ENCODE measurements around the gene ATP8B3. TPM values are rescaled to one million over a fixed set of nuclear protein-coding genes. Genes with fewer than 3 reads are reported as not detected.

The ATP8B3 gene
- total RNA-seq, 1 donor from 2014 or later = 3.0 TPM

DNA sequence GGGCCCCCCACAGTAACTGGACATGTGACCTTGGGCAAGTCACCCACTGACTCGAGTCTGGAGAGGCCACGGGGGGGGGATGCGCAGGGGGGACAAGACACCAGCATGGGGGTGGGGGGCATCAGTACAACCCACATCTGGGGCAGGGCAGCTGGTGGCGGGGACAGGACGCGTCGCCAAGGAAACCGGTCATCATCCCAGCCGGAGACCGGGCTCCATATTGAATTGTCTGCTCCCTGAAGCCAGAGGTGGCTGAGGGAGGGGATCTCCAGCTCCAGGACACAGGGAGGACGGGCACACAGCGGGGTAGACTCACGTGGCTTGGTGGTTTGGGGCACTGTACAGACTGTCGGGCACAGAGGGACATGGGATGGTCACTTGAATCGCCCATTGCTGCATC is 47.3 kb downstream of the ATP8B3 start:
- DNase-seq (ENCODE audit: low read depth) (no peak), FAIRE-seq (no peak)
- H3K36me3 ChIP-seq (ENCODE audit: insufficient read depth, low read length) = no peaks in the 10 kb centered on the region
- Mint-ChIP-seq H3K27me3 (ENCODE audit: low read depth, unreplicated experiment) (peaks cover 65% of the 10 kb centered on the region), H3K27ac (ENCODE audit: unreplicated experiment) (no peak overlapping the region), H3K36me3 (ENCODE audit: low read depth, unreplicated experiment) (no peaks in the 10 kb centered on the region), H3K9me3 (ENCODE audit: unreplicated experiment) (peaks cover 5% of the 10 kb centered on the region), H3K4me3 (ENCODE audit: unreplicated experiment) (no peak overlapping the region), H3K4me1 (ENCODE audit: low read depth, unreplicated experiment) (no peaks in the 10 kb centered on the region)
- H2AFZ ChIP-seq (ENCODE audit: low read depth, low read length) = no peak overlapping the region
- H3K79me2 ChIP-seq (ENCODE audit: insufficient read depth, low read length) = no peaks in the 10 kb centered on the region
- no peak overlapping the region for H3K4me3 ChIP-seq (ENCODE audit: insufficient read depth, low read depth, low read length)
- peaks cover 8% of the 10 kb centered on the region for H4K20me1 ChIP-seq (ENCODE audit: insufficient read depth, low read length)
- H3K27ac ChIP-seq (ENCODE audit: low read depth, low read length) = no peak overlapping the region
- TF ChIP-seq, protein P1, sequence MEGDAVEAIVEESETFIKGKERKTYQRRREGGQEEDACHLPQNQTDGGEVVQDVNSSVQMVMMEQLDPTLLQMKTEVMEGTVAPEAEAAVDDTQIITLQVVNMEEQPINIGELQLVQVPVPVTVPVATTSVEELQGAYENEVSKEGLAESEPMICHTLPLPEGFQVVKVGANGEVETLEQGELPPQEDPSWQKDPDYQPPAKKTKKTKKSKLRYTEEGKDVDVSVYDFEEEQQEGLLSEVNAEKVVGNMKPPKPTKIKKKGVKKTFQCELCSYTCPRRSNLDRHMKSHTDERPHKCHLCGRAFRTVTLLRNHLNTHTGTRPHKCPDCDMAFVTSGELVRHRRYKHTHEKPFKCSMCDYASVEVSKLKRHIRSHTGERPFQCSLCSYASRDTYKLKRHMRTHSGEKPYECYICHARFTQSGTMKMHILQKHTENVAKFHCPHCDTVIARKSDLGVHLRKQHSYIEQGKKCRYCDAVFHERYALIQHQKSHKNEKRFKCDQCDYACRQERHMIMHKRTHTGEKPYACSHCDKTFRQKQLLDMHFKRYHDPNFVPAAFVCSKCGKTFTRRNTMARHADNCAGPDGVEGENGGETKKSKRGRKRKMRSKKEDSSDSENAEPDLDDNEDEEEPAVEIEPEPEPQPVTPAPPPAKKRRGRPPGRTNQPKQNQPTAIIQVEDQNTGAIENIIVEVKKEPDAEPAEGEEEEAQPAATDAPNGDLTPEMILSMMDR (IDR thresholded peaks at IDR 0.05; ENCODE audit: insufficient read depth, low read depth, low read length) = no peak
- H3K4me1 ChIP-seq (ENCODE audit: insufficient read depth, low read length) = no peaks in the 10 kb centered on the region
- no peak overlapping the region for H3K4me2 ChIP-seq (ENCODE audit: low read length)
- H3K9me3 ChIP-seq (ENCODE audit: insufficient read depth, low read depth, low read length) = no peaks in the 10 kb centered on the region
- peaks cover 68% of the 10 kb centered on the region for H3K27me3 ChIP-seq (ENCODE audit: insufficient read depth, low read length)
- H3K9ac ChIP-seq (ENCODE audit: low read length) = no peak overlapping the region

DNA sequence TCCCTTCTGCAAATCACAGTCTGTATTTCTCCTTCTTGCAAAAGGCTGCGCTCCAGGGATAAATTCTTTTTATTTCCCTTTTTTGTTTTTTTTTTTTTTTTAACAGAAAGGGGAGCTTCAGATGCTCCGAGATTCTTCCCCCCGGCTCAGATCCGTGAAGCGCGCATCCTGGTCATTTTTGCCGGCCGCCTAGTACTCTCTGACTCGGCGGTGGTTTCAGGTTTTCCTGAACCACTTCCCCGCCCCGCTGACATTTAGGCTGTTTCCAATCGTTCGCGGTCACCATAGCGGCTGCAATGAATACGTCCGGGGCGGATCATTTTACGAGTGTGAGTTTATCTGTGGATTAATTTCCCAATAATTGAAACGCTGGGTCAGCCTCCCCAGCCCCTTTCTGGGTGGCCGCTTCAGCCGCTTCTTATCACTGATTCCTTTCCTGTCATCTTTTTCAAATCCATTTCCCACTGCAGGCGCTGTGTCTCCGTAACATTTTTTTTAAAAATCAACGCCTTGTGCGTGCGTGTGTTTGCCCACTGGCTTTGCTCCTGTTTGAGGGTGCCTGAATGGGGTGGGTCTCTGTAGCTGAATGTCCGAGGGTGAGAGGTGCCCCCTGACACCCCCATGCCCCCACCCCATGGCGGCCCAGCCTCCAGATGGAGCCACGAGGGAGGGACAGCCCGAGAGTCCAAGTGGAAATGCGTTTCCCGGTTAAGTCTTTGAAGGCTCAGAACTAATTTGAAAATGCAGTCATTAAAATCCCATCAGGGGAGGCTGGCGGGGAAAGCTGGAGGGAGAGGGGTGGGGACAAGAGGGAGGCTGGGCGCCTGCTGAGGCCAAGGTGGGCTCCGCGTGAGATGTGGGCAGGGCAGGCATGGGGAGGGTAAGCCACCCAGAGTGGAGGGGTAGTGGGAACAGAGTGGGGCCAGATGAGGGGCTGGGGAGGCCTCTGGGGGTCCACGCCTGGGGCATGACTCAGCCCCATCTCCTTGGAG is 48.1 kb downstream of the ATP8B3 start:
- Histone ChIP-seq H4K20me1 (ENCODE audit: insufficient read depth, low read length) (peaks cover 8% of the 10 kb centered on the region), H3K4me2 (ENCODE audit: low read length) (no peak overlapping the region), H3K27me3 (ENCODE audit: insufficient read depth, low read length) (peaks cover 76% of the 10 kb centered on the region), H2AFZ (ENCODE audit: low read depth, low read length) (no peak overlapping the region), H3K9ac (ENCODE audit: low read length) (no peak overlapping the region), H3K4me1 (ENCODE audit: insufficient read depth, low read length) (no peaks in the 10 kb centered on the region), H3K79me2 (ENCODE audit: insufficient read depth, low read length) (no peaks in the 10 kb centered on the region), H3K9me3 (ENCODE audit: insufficient read depth, low read depth, low read length) (no peaks in the 10 kb centered on the region), H3K36me3 (ENCODE audit: insufficient read depth, low read length) (no peaks in the 10 kb centered on the region), H3K27ac (ENCODE audit: low read depth, low read length) (no peak overlapping the region), H3K4me3 (ENCODE audit: insufficient read depth, low read depth, low read length) (no peak overlapping the region)
- Mint-ChIP-seq H3K4me3 (ENCODE audit: unreplicated experiment) (no peak overlapping the region), H3K36me3 (ENCODE audit: low read depth, unreplicated experiment) (no peaks in the 10 kb centered on the region), H3K4me1 (ENCODE audit: low read depth, unreplicated experiment) (no peaks in the 10 kb centered on the region), H3K9me3 (ENCODE audit: unreplicated experiment) (peaks cover 5% of the 10 kb centered on the region), H3K27me3 (ENCODE audit: low read depth, unreplicated experiment) (peaks cover 66% of the 10 kb centered on the region), H3K27ac (ENCODE audit: unreplicated experiment) (no peak overlapping the region)
- no peak for FAIRE-seq
- TF ChIP-seq EZH2 (IDR thresholded peaks at IDR 0.05; ENCODE audit: insufficient read depth, low read length) = peak; percentile 60
- TF ChIP-seq, protein P1 (IDR thresholded peaks at IDR 0.05; ENCODE audit: insufficient read depth, low read depth, low read length) = no peak
- DNase-seq (ENCODE audit: low read depth) = no peak
